ENCODE measurements around the gene MRGPRX4.

- TF ChIP-seq POLR2A (IDR thresholded peaks at IDR 0.05) = no peak
- TF ChIP-seq, protein P1, sequence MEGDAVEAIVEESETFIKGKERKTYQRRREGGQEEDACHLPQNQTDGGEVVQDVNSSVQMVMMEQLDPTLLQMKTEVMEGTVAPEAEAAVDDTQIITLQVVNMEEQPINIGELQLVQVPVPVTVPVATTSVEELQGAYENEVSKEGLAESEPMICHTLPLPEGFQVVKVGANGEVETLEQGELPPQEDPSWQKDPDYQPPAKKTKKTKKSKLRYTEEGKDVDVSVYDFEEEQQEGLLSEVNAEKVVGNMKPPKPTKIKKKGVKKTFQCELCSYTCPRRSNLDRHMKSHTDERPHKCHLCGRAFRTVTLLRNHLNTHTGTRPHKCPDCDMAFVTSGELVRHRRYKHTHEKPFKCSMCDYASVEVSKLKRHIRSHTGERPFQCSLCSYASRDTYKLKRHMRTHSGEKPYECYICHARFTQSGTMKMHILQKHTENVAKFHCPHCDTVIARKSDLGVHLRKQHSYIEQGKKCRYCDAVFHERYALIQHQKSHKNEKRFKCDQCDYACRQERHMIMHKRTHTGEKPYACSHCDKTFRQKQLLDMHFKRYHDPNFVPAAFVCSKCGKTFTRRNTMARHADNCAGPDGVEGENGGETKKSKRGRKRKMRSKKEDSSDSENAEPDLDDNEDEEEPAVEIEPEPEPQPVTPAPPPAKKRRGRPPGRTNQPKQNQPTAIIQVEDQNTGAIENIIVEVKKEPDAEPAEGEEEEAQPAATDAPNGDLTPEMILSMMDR (IDR thresholded peaks at IDR 0.05) = no peak
Measured at GRCh38 chr11:18144243-18144642, 28.4 kb upstream of the MRGPRX4 start.
